GM19025 (cell line): Measurements from ENCODE around the gene GALNT17.

Source experiments
- ATAC-seq: cut with Tn5 transposase; IDR thresholded peaks from one replicate; pipeline ENCODE4 v1.9.1; 2021; ENCODE audit warnings: mild to moderate bottlenecking, low read depth, moderate library complexity; ENCODE audit not compliant: unreplicated experiment

Gene GALNT17

DNA sequence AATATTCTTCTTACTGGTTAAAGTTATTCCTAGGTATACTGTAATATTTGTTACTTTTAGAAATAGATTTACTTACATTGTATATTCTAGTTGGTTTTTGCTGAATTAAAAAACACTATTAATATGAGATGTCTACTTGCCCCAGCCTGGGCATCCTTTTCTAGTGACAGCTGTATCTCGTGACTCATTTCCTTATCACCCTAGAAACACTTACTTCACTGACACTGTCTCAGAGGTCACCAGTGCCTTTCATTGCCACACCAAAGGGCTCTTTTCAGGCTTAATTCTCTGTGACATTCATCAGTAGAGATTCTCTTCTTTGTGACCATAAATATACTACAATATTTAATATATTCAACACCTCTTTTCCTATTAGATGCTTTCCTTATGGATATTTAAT is 194.7 kb downstream of the GALNT17 start:
- ATAC-seq = no peak

GRCh38 chr7:71327946-71328345 is 196.0 kb downstream of the GALNT17 start:
- no peak for ATAC-seq

- no peak for ATAC-seq
Measured at GRCh38 chr7:71329030-71329660, 197.2 kb downstream of the GALNT17 start.

GRCh38 chr7:71332207-71332606 is 200.3 kb downstream of the GALNT17 start:
- no peak for ATAC-seq

DNA sequence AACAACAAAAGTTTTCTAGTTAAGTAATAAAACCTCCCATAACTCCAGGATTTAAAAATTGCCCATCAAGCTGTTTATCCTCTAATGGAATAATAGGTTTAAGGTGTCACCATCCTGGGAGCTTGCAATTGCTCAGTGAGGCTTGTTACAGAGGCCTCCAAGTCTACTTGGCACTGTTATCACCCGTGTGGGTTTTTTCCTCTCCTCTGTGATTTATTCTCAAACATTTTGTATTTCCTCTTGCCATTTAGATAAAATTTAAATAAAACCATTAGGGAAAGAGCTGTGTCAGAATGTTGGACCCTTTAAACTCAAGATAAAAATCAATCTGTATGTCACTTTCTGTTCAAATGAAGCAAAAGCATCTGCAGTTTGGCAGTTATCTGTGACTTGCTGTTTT is 202.6 kb downstream of the GALNT17 start:
- no peak for ATAC-seq

- ATAC-seq = no peak
Measured at GRCh38 chr7:71338866-71339265, 206.9 kb downstream of the GALNT17 start.

GRCh38 chr7:71339924-71340323 is 208.0 kb downstream of the GALNT17 start:
- no peak for ATAC-seq

DNA sequence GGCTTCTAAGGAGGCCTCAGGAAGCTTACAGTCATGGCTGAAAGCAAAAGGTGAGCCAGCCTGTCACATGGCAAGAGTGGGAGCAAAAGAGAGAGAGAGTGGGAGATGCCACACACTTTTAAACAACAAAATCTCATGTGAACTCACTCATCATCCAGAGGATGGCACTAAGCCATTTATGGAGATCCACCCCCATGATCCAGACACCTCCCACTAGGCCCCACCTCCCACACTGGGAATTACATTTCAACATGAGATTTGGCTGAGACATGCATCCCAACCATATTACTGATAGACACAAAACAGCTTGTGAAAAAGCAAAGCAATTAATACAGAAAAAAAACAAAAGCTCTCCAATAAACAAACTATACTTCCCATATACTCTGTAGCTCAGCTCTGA is 210.3 kb downstream of the GALNT17 start:
- ATAC-seq = no peak

DNA sequence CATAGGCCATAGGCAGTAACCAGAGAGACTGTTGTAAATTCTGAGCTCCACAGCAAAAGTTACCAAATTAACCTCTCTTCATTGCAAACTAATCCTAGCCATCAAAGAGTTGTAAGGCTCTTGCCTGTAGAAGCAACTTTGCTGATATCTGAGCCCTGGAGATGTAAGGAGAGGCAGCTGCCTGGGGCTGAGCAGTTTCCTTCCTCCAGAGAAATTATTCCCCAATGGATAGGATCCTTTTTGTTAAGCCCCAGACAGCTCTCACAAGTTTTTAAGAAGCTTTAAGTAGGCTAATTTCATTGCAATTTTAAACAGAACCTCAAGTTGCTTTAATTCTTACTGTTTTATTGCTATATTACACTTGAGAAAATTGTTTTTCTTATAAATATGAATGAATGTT is 211.1 kb downstream of the GALNT17 start:
- ATAC-seq = no peak

DNA sequence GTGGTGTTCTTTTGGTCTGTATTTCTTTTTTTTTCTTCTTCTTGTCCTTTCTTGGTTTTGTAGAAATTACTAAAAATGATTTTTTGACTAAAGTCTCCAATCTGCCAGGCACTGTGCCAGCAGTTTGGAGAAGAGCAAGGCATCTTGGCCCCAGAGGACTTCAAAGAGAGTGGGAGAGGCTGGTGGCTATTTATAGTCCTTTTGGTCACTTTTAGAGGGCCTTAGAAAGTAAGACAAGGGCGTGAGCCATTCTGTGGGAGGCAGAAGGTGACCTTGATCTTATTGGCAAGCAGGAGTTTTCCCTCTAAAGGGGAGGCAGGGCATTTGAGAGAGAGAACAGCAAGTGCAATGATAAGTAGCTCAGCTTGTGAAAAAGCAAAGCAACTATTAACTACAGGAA is 211.9 kb downstream of the GALNT17 start:
- no peak for ATAC-seq

DNA sequence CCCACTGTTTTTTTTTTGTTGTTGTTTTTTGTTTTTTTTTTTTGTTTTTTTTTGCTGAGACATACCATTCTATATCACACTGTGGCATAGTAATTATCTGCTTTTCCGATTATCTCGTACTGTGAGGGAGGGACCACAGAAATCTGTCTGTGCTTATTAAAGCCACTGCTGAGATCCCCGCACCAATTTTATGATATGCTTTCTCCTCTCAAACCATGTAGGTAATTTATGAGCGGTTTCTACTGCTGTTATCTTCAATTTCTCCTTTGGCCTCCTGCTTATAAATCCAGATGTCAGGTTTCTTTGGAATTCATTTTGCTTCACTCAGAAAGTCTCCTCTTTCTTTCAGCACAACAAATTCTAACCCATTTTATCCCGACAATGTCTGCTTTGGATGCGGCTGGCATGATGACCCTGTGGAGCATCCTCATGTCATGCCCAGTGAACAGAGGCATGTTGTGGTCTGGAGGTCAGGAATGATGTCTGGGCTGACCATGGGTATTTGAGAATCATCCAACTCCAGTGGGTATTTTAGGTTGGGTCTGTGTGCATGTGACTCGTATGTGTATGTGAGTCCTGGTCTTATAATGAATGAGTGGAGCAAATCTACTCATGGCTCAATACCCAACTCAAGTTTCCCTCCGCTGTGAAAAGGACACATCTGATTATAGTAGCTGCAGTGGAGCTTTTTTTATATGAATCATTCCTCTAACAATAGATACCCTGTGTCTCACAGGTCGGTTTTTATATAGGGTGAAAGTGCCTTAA is 213.4 kb downstream of the GALNT17 start:
- ATAC-seq = no peak

- ATAC-seq = no peak
Measured at GRCh38 chr7:71348821-71349681, 217.1 kb downstream of the GALNT17 start.

DNA sequence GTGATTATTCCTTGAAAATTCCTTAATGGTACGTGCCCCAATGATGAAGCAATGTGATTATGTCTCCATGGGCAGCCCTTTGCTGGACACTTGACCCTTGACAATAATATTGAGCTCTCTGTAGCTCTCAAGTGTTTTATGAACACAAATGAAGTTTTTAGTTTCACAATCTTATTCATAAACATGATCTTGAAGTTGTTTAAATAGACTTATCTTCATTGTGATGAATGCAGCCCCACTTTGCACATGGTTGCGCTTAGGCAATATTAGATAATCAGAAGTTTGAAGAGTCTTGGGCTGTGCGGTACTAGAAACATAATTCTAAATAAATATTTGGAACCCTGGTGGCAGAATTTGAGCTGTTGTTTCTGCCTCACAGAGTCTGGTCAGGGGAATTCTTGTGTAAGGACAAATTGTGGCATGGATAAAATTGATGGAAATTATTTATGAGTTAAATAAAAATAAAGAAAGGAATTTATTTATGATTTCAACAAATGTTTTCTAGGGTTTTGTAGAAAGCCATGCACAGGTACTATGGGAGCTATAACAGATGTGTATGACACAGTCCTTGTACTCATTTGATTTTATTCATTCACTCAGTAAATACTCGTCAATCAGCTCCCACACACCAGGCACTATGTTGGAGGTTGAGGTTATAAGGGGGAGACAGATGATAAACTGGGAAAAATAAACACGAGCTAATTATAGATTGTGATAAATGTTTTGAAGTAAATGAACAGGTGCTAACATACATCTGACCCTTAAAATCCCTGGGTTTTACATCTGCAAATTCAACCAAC is 217.9 kb downstream of the GALNT17 start:
- no peak for ATAC-seq

DNA sequence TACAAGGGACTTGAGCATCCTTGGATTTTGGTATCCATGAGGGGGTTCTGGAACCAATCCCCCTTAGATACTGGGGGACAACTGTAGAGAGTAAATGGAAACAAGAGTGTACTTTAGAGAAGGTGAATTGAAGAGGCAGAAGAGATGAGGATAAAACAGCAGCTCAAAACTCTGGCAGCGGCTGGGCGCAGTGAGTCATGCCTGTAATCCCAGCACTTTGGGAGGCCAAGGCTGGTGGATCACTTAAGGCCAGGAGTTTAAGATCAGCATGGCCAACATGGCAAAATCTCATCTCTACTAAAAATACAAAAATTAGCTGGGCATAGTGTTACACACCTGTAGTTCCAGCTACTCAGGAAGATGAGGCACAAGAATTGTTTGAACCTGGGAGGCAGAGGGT is 218.7 kb downstream of the GALNT17 start:
- ATAC-seq = no peak

GRCh38 chr7:71354716-71355115 is 222.8 kb downstream of the GALNT17 start:
- ATAC-seq = no peak

DNA sequence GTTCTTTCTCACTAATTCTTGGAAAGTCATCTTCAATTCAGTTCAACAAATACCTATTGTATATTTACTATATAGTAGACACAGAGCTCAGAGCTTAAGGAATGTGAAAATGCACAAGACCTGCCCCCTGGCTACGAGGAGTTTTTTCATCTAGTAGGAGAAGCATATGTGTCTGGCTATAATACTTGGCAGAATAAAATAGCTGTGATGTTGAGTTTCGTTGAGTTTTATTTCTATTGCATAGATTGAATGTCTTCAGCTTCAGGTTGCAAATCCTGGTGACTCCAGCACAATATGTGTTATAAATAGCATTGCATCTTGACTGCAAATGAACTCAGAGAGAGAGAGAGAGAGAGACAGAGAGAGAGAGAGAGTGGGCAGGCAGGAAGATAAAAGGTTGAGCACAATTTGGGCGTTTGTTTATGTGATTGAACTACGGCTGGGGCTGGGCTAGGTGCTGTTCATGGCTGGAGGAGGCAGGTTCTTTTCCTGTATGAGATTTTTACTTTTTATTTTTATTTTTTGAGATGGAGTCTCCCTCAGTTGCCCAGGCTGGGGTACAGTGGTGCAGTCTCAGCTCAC is 229.6 kb downstream of the GALNT17 start:
- ATAC-seq = no peak

DNA sequence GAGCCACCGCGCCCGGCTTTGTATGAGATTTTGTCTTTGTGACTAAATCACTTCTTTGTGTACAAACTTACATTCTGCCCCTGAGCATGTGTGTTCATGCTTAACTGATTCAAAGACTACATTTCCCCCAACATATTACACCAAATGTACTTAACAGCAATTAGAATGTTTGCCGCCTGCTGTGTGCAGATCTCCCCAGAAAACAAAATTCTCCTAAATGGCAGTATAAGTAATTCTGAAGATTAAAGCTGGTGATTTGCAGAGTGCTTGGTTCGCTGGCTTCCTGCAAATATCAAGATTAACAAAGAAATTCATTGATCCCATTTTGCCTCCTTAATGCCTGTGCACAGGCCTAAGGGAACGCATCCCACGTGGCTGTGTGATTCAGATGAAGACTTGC is 230.3 kb downstream of the GALNT17 start:
- no peak for ATAC-seq

GRCh38 chr7:71363223-71363622 is 231.3 kb downstream of the GALNT17 start:
- ATAC-seq = no peak

DNA sequence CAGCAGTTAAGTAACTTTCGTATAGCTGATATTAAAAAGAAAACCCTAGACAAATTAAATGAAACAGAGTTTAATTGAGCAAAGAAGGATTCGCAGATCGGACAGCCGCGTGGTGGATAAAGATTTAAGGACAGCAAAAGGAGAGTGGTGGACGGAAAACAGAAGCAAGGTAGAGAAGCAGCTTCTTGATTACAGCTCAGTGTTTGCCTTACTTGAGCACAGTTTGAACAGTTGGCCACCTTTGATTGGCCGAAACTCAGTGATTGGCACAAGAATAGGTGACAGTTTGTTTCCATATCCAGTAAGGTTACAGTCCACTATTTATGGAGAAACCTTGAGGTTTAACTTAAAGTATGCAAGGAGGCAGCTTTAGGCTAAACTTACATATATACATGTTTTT is 231.7 kb downstream of the GALNT17 start:
- ATAC-seq = no peak

DNA sequence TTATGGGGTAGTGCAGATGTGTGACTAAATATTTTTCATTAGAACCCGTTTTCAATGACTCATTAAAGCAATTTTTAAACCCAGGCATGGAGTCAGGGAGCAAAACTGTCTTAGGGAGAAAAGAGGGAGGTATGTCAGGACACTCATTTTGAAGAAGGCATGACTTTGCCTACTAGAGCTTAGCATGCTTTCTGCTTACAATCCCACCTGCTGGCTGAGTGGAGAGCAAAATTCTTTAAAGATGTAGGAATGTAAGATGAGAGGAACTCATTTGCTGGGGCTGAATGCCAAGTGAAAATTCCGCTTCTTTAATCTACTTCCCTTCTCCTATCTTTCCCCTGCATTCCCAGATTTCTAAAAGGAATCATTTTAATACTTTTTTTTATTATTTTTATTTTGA is 232.6 kb downstream of the GALNT17 start:
- ATAC-seq = no peak
